ENCODE results near the gene NR2E3.

DNA sequence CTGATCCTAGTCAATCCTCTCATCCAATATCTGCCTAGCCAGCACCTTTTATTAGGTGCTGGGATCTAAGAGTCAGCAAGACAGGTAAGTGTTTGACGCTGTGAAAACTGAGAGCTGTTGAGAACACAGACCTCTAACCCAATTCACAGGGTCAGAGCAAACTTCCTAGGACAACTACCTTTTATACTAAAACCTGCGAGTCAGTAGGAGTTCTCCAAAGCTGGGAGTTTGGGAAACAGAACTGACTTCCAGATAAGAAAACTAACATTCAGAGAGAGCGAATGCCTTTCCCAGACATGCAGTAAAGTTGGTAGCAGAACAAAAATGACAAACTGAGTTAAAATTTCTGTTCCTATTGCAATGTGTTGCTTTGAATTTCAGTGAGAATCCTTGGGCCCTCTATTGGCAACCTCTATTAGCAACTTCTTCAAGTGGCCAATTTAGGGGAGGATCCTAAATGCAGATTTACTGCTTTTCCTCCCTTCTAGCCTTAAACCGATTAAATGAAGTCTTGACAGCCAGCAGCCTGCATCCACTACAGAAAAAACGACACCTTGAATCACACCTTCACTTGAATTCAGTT is 11.3 kb downstream of the NR2E3 start:
- TF ChIP-seq, protein P1, sequence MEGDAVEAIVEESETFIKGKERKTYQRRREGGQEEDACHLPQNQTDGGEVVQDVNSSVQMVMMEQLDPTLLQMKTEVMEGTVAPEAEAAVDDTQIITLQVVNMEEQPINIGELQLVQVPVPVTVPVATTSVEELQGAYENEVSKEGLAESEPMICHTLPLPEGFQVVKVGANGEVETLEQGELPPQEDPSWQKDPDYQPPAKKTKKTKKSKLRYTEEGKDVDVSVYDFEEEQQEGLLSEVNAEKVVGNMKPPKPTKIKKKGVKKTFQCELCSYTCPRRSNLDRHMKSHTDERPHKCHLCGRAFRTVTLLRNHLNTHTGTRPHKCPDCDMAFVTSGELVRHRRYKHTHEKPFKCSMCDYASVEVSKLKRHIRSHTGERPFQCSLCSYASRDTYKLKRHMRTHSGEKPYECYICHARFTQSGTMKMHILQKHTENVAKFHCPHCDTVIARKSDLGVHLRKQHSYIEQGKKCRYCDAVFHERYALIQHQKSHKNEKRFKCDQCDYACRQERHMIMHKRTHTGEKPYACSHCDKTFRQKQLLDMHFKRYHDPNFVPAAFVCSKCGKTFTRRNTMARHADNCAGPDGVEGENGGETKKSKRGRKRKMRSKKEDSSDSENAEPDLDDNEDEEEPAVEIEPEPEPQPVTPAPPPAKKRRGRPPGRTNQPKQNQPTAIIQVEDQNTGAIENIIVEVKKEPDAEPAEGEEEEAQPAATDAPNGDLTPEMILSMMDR (IDR thresholded peaks at IDR 0.05; ENCODE audit: insufficient read depth, low read depth, low read length) = no peak
- TF ChIP-seq EZH2 (IDR thresholded peaks at IDR 0.05; ENCODE audit: insufficient read depth, low read length) = no peak

Data from astrocyte (in vitro differentiated cells and primary cell).